K562 (cell line): ENCODE results near the gene DTX4. TPM values are rescaled to one million over a fixed set of nuclear protein-coding genes. Genes with fewer than 3 reads are reported as not detected.

ENCODE experiments used
- ATAC-seq: fragments of 200-7000 bp; cut with Tn5 transposase; 3 replicates; pipeline ENCODE4 v1.9.1; 2020; ENCODE audit warnings: moderate library complexity
- BruUV-seq: library from RNA; stranded (reverse); fragments of 400-500 nt; replicated peaks from 2 replicates; lab custom pipeline; 2021; lab: Mats Ljungman, UMichigan
- CTCF ChIA-PET: fragments of 300-600 bp; formaldehyde crosslinking; extraction: SDS; loops from one replicate; lab custom pipeline; 2021; ENCODE audit warnings: low intra/inter-chr PET ratio; lab: Yijun Ruan, JAX
- POLR2A ChIA-PET: fragments of 300-600, 350-650 bp; sonication (Branson Sonifier 250); formaldehyde crosslinking; extraction: SDS; loops from one replicate; lab custom pipeline; 2021; ENCODE audit warnings: antibody characterized with exemption, inconsistent platforms; lab: Yijun Ruan, JAX
- DNase-seq, 4 experiments: peaks; one replicate each; pipeline versions ENCODE4 v3.0.0 to v3.0.0-alpha.2; 2011 to 2018; ENCODE audit warnings: low spot score in 3 of 4, mixed read lengths in 3 of 4; ENCODE audit errors: extremely low read depth in 1 of 4
- FAIRE-seq: peaks from 2 replicates; lab custom pipeline; 2011; peaks lifted over from hg19 to GRCh38; lab: Jason Lieb, UNC
- H2AFZ ChIP-seq: 2 replicates; pipeline ENCODE4 v1.6.0; 2011; ENCODE audit warnings: low read depth, low read length, control low read depth, inconsistent platforms
- H3K27ac ChIP-seq: fragments of 200-600 bp; 3 replicates; pipeline ENCODE4 v1.8.0; 2011; ENCODE audit warnings: low read depth, mild to moderate bottlenecking, control low read depth, inconsistent platforms, low read length, moderate library complexity, mixed read lengths; ENCODE audit errors: extremely low read depth
- H3K27me3 ChIP-seq, 2 experiments: fragments of 300-600 bp in 1 of 2; 2 replicates in 1 of 2; 3 replicates in 1 of 2; pipeline versions ENCODE4 v1.6.0 to v1.8.0; 2011; ENCODE audit warnings: inconsistent platforms in 2 of 2, low read length in 2 of 2, mild to moderate bottlenecking in 1 of 2, mixed read lengths in 1 of 2, moderate library complexity in 1 of 2; ENCODE audit not compliant: control insufficient read depth in 2 of 2, insufficient read depth in 2 of 2
- H3K36me3 ChIP-seq: fragments of 300-600 bp; 3 replicates; pipeline ENCODE4 v1.8.0; 2011; ENCODE audit warnings: mild to moderate bottlenecking, low read length, inconsistent platforms; ENCODE audit not compliant: control insufficient read depth, insufficient read depth
- H3K4me1 ChIP-seq, 2 experiments: fragments of 200-600 bp in 1 of 2; replicated peaks in 1 of 2; 2 replicates in 1 of 2; 3 replicates in 1 of 2; pipeline versions ENCODE4 v1.5.1 to v1.8.0; 2011; ENCODE audit warnings: inconsistent platforms in 2 of 2, low read length in 2 of 2, mild to moderate bottlenecking in 1 of 2, mixed read lengths in 1 of 2, moderate library complexity in 1 of 2; ENCODE audit not compliant: control insufficient read depth in 2 of 2, insufficient read depth in 2 of 2
- H3K4me2 ChIP-seq: 2 replicates; pipeline ENCODE4 v1.6.1; 2011; ENCODE audit warnings: low read length, control low read depth, inconsistent platforms, mixed read lengths; ENCODE audit not compliant: insufficient read depth
- H3K4me3 ChIP-seq: fragments of 200-600 bp; sonication (generic), shearing (Covaris generic); 2 replicates; pipeline ENCODE4 v1.5.1; 2016; ENCODE audit warnings: control low read depth, inconsistent platforms
- H3K79me2 ChIP-seq: fragments of 200-600 bp; 3 replicates; pipeline ENCODE4 v1.8.0; 2011; ENCODE audit warnings: low read length, inconsistent platforms; ENCODE audit not compliant: control insufficient read depth, insufficient read depth
- H3K9ac ChIP-seq, 2 experiments: 2 replicates each; pipeline versions ENCODE4 v1.6.0 to v1.6.1; 2011; ENCODE audit warnings: low read depth in 2 of 2, low read length in 2 of 2, control low read depth in 1 of 2, inconsistent platforms in 1 of 2, mild to moderate bottlenecking in 1 of 2, mixed read lengths in 1 of 2; ENCODE audit not compliant: insufficient read depth in 1 of 2
- H3K9me1 ChIP-seq: one replicate; pipeline ENCODE4 v1.6.0; 2011; ENCODE audit warnings: inconsistent platforms, mild to moderate bottlenecking, low read length, moderate library complexity; ENCODE audit not compliant: control insufficient read depth, insufficient read depth
- H3K9me3 ChIP-seq: replicated peaks from 2 replicates; pipeline ENCODE4 v1.5.1; 2011; ENCODE audit warnings: low read depth, low read length, inconsistent platforms; ENCODE audit not compliant: control insufficient read depth, insufficient read depth
- H4K20me1 ChIP-seq: replicated peaks from 2 replicates; pipeline ENCODE4 v1.6.1; 2011; ENCODE audit warnings: low read length, inconsistent platforms, mixed read lengths; ENCODE audit not compliant: control insufficient read depth, insufficient read depth
- ATF7 ChIP-seq: fragments of 450-650 bp; IDR thresholded peaks from 2 replicates; pipeline ENCODE4 v1.7.1; 2014; ENCODE audit warnings: mild to moderate bottlenecking, moderate library complexity
- CBFA2T2 ChIP-seq: fragments of 450-650 bp; conservative IDR thresholded peaks from 2 replicates; pipeline ENCODE4 v1.6.1; 2017; ENCODE audit warnings: mild to moderate bottlenecking
- CBFA2T3 ChIP-seq: fragments of 450-650 bp; IDR thresholded peaks from 2 replicates; pipeline ENCODE4 v1.6.1; 2017
- CCAR2 ChIP-seq: fragments of 200-400 bp; formaldehyde crosslinking; IDR thresholded peaks from 2 replicates; pipeline ENCODE4 v1.6.1; 2017; ENCODE audit warnings: mild to moderate bottlenecking, low read depth, low read length
- CHAMP1 ChIP-seq: fragments of 450-650 bp; IDR thresholded peaks from 2 replicates; pipeline ENCODE4 v1.6.1; 2016; ENCODE audit warnings: mild to moderate bottlenecking
- DPF2 ChIP-seq: fragments of 450-650 bp; IDR thresholded peaks from 2 replicates; pipeline ENCODE4 v1.6.1; 2016
- EWSR1 ChIP-seq: fragments of 450-650 bp; IDR thresholded peaks from 2 replicates; pipeline ENCODE4 v1.6.1; 2018; ENCODE audit warnings: borderline replicate concordance, mild to moderate bottlenecking, low read depth, moderate library complexity; ENCODE audit not compliant: partially characterized antibody
- JUND ChIP-seq, 2 experiments: IDR thresholded peaks; 2 replicates in 1 of 2; 3 replicates in 1 of 2; pipeline ENCODE4 v1.6.1; 2011; ENCODE audit warnings: borderline replicate concordance in 2 of 2, low read depth in 2 of 2, low read length in 2 of 2, improper control_type of control experiment in 1 of 2, missing biosample characterization in 1 of 2, missing genetic modification characterization in 1 of 2, missing genetic modification reagents in 1 of 2
- MTA2 ChIP-seq: fragments of 450-650 bp; IDR thresholded peaks from 2 replicates; pipeline ENCODE4 v1.6.1; 2016; ENCODE audit warnings: low read depth
- MYBL2 ChIP-seq, 2 experiments: fragments of 450-650 bp in 1 of 2; sonication (generic) in 1 of 2; formaldehyde crosslinking in 1 of 2; IDR thresholded peaks; 2 replicates each; pipeline versions ENCODE4 v1.6.1 to v1.8.1; 2017 to 2022; ENCODE audit warnings: borderline replicate concordance in 1 of 2, inconsistent platforms in 1 of 2, low read depth in 1 of 2, mild to moderate bottlenecking in 1 of 2, missing genetic modification reagents in 1 of 2, moderate library complexity in 1 of 2
- NCOA2 ChIP-seq, 2 experiments: fragments of 450-650 bp; IDR thresholded peaks; 2 replicates each; pipeline ENCODE4 v1.6.1; 2018; ENCODE audit warnings: mild to moderate bottlenecking in 2 of 2, moderate library complexity in 1 of 2; ENCODE audit not compliant: partially characterized antibody in 2 of 2
- RAD21 ChIP-seq, 2 experiments: fragments of 250-450 bp in 1 of 2; fragments of 450-650 bp in 1 of 2; sonication (Bioruptor Pico) in 1 of 2; formaldehyde crosslinking in 1 of 2; IDR thresholded peaks in 1 of 2; conservative IDR thresholded peaks in 1 of 2; 2 replicates each; pipeline versions ENCODE4 v1.4.0 to v1.8.0; 2020 to 2022; ENCODE audit warnings: mild to moderate bottlenecking in 2 of 2, moderate library complexity in 1 of 2
- SMARCB1 ChIP-seq: IDR thresholded peaks from 2 replicates; pipeline ENCODE4 v1.6.1; 2011; ENCODE audit warnings: improper control_type of control experiment, low read depth; ENCODE audit not compliant: insufficient read length
- SREBF2 ChIP-seq: sonication (generic); formaldehyde crosslinking; IDR thresholded peaks from 2 replicates; pipeline ENCODE4 v1.4.0; 2020; ENCODE audit warnings: mild to moderate bottlenecking, missing genetic modification reagents
- TBL1XR1 ChIP-seq, 2 experiments: IDR thresholded peaks; 2 replicates each; pipeline ENCODE4 v1.6.1; 2012; ENCODE audit warnings: improper control_type of control experiment in 2 of 2, low read length in 2 of 2, mild to moderate bottlenecking in 1 of 2
- TCF3 ChIP-seq: sonication (generic); formaldehyde crosslinking; IDR thresholded peaks from 2 replicates; pipeline ENCODE4 v1.4.0; 2020; ENCODE audit warnings: mild to moderate bottlenecking, missing genetic modification reagents
- TRIM24 ChIP-seq, 2 experiments: fragments of 450-650 bp; IDR thresholded peaks; 2 replicates each; pipeline ENCODE4 v1.6.1; 2016
- XRCC5 ChIP-seq: fragments of 200-400 bp; formaldehyde crosslinking; IDR thresholded peaks from 2 replicates; pipeline ENCODE4 v1.6.1; 2017; ENCODE audit warnings: low read depth, mild to moderate bottlenecking, low read length
- WGBS: fragments of 100-300 bp; shearing (Covaris generic); methylation state at CpG from one replicate; pipeline ENCODE4 v1.1.6; 2016; ENCODE audit warnings: low coverage, mixed read lengths; ENCODE audit not compliant: insufficient coverage; ENCODE audit errors: missing lambda C conversion rate; 5-methylcytosine and 5-hydroxymethylcytosine counted together
- in situ Hi-C: fragments of 300-500 bp; cut with MboI; formaldehyde crosslinking; loops from 4 replicates; pipeline ENCODE4 v1.15.0; 2018; ENCODE audit warnings: inconsistent platforms, mixed read lengths
- intact Hi-C: fragments of 100-400 bp; cut with micrococcal nuclease; formaldehyde crosslinking; loops from 2 replicates; pipeline ENCODE4 v1.14.2; 2022
- polyA plus RNA-seq, 8 experiments: library from polyadenylated mRNA; depleted of rRNA in 4 of 8; stranded (reverse) in 5 of 8; unstranded in 3 of 8; fragments of >200 nt; fragmentation: Nextera tagmentation in 2 of 8; fragmentation: Illumina TruSeq in 1 of 8; extraction: Ambion mirVana in 2 of 8; extraction: Trizol in 1 of 8; gene quantifications; 2 replicates each; pipeline versions ENCODE4 v1.2.1 to v1.2.3, GENCODE V29; 2011 to 2014; ENCODE audit warnings: inconsistent platforms in 1 of 8, missing spikeins in 1 of 8
- total RNA-seq, 7 experiments: library from RNA; depleted of rRNA in 6 of 7; stranded (reverse); fragments of >200 nt in 6 of 7; fragmentation: Illumina TruSeq in 2 of 7; extraction: Trizol in 2 of 7; gene quantifications; 2 replicates each; pipeline versions ENCODE4 v1.2.1 to v1.2.3, GENCODE V29; 2011 to 2021; ENCODE audit warnings: low replicate concordance in 1 of 7

DTX4 gene
- total and polyA plus RNA-seq, 9 of the 15 experiments (the other 6 are each of a cell fraction or from before 2014, with no cell fraction given): 0.03 to 0.47 (median 0.04) TPM; not detected in 4

DNA sequence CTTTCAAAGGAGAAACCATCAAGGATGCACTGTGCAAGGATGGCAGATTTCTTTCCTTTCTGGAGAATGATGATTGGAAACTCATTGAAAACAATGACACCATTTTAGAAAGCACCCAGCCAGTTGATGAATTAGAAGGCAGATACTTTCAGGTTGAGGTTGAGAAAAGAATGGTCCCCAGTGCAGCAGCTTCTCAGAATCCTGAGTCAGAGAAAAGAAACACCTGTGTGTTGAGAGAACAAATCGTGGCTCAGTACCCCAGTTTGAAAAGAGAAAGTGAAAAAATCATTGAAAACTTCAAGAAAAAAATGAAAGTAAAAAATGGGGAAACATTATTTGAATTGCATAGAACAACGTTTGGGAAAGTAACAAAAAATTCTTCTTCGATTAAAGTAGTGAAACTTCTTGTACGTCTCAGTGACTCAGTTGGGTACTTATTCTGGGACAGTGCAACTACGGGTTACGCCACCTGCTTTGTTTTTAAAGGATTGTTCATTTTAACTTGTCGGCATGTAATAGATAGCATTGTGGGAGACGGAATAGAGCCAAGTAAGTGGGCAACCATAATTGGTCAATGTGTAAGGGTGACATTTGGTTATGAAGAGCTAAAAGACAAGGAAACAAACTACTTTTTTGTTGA is 19.5 kb upstream of the DTX4 start (continued):
- TF ChIP-seq CHAMP1 (no peak), SREBF2 (CRISPR knock-in tag) (no peak)

DNA sequence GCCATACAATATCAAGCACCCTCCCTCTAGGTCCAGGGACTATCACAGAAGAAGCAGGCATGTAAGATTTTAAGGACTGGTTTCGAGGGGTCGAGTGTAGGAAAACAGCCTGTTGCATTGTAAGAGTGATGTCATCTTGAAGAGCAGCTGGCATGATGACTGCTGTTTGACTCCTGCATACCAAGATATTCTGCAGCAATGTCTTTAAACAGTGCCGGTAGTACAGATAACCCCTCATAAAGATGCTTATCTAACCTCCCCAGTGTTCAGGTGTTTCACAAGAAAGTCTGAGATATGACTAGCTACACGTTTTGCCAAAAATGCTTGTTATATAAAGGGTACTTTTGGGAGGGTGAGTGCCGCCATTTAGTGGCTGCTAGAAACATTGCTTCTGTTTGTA is 17.3 kb upstream of the DTX4 start:
- Histone ChIP-seq H3K9me3 (no peaks in the 10 kb centered on the region), H4K20me1 (no peaks in the 10 kb centered on the region), H2AFZ (no peak overlapping the region), H3K27ac (no peak overlapping the region), H3K9ac (no peak overlapping the region), H3K9me1 (no peaks in the 10 kb centered on the region), H3K4me2 (no peak overlapping the region), H3K36me3 (peaks cover 10% of the 10 kb centered on the region; the same call in 1 of the 3 replicates), H3K4me1 (no peaks in the 10 kb centered on the region), H3K79me2 (no peaks in the 10 kb centered on the region), H3K27me3 (no peaks in the 10 kb centered on the region), H3K4me3 (no peak overlapping the region)
- BruUV-seq: no TSS peak
- intact Hi-C loops (loop anchor here (5.0 kb wide), 1 partner anchor 502 kb away; no protein-coding TSS in a partner anchor), in situ Hi-C loops (loop anchor here (5.0 kb wide), 1 partner anchor 102 kb away; no protein-coding TSS in a partner anchor)
- ATAC-seq (peak; percentile 37; the same call in 2 of the 3 replicates), DNase-seq (peak in 1 of 4 experiments; percentile 14), FAIRE-seq (no peak)
- 7% methylated on average over 5 of the region's 5 CpGs for WGBS
- CTCF ChIA-PET: no interaction called here
- POLR2A ChIA-PET: no interaction called here
- TF ChIP-seq TCF3 (CRISPR knock-in tag) (peak; percentile 49), MTA2 (0 out of 2 replicates have a peak, but pooled peaks have one; percentile 8), TRIM24 (IDR thresholded peaks at IDR 0.05) (peak in 1 of 2 experiments; percentile 28; a peak in 1 of 4 replicates), MYBL2 (IDR thresholded peaks at IDR 0.05; ENCODE audit: low read depth) (no peak), MYBL2 (CRISPR knock-in tag; IDR thresholded peaks at IDR 0.05; ENCODE audit: borderline replicate concordance) (no peak), CBFA2T2 (peak; percentile 68), DPF2 (peak; percentile 35; the same call in 1 of the 2 replicates), EWSR1 (no peak), JUND (IDR thresholded peaks at IDR 0.05; ENCODE audit: borderline replicate concordance, low read depth, low read length) (0 out of 2 replicates have a peak, but pooled peaks have one; percentile 6), JUND (tag; IDR thresholded peaks at IDR 0.05; ENCODE audit: borderline replicate concordance, low read depth, low read length) (no peak), CCAR2 (no peak), ATF7 (peak; percentile 55), CBFA2T3 (peak; percentile 81), RAD21 (CRISPR knock-in tag; conservative IDR thresholded peaks at IDR 0.05 in 1 of 2, IDR thresholded peaks at IDR 0.05 in 1 of 2) (no peak), XRCC5 (no peak), NCOA2 (IDR thresholded peaks at IDR 0.05; ENCODE audit: partially characterized antibody in 2 of 2) (no peak), SMARCB1 (no peak), TBL1XR1 (IDR thresholded peaks at IDR 0.05; ENCODE audit: low read length in 2 of 2) (no peak)
